WTC11 (cell line): ENCODE data around the gene LBHD1.

Experiments used
- ATF1 ChIP-seq: sonication (generic); formaldehyde crosslinking; IDR thresholded peaks from 2 replicates; pipeline ENCODE4 v1.8.1; 2023; ENCODE audit warnings: mild to moderate bottlenecking, moderate library complexity, missing genetic modification reagents
- ATF3 ChIP-seq: sonication (generic); formaldehyde crosslinking; conservative IDR thresholded peaks from 2 replicates; pipeline ENCODE4 v1.8.1; 2022; ENCODE audit warnings: mild to moderate bottlenecking, missing genetic modification reagents
- CDX4 ChIP-seq: fragments of 250-450 bp; sonication (Bioruptor Pico); IDR thresholded peaks from 2 replicates; pipeline ENCODE4 v1.9.0; 2021; ENCODE audit warnings: moderate library complexity, mild to moderate bottlenecking, inconsistent platforms, borderline replicate concordance
- CREM ChIP-seq: sonication (generic); formaldehyde crosslinking; IDR thresholded peaks from 2 replicates; pipeline ENCODE4 v1.8.1; 2022; ENCODE audit warnings: mild to moderate bottlenecking, missing genetic modification reagents, moderate library complexity
- CTCF ChIP-seq: fragments of 200-600 bp; IDR thresholded peaks from 2 replicates; pipeline ENCODE4 v1.8.0; 2022; ENCODE audit warnings: antibody characterized with exemption
- E2F1 ChIP-seq: sonication (generic); formaldehyde crosslinking; IDR thresholded peaks from 2 replicates; pipeline ENCODE4 v1.8.0; 2022; ENCODE audit warnings: mild to moderate bottlenecking, missing genetic modification reagents
- IRF1 ChIP-seq: sonication (generic); formaldehyde crosslinking; IDR thresholded peaks from 2 replicates; pipeline ENCODE4 v1.8.0; 2023; ENCODE audit warnings: missing genetic modification reagents
- MAX ChIP-seq: sonication (generic); formaldehyde crosslinking; IDR thresholded peaks from 2 replicates; pipeline ENCODE4 v1.8.0; 2022; ENCODE audit warnings: mild to moderate bottlenecking, missing genetic modification reagents
- NR1H2 ChIP-seq: sonication (generic); formaldehyde crosslinking; IDR thresholded peaks from 2 replicates; pipeline ENCODE4 v1.9.0; 2021; ENCODE audit warnings: mild to moderate bottlenecking, moderate library complexity, missing genetic modification reagents
- PREB ChIP-seq: sonication (generic); formaldehyde crosslinking; IDR thresholded peaks from 2 replicates; pipeline ENCODE4 v1.8.1; 2022; ENCODE audit warnings: mild to moderate bottlenecking, missing genetic modification reagents, moderate library complexity, borderline replicate concordance
- RELA ChIP-seq: sonication (generic); formaldehyde crosslinking; IDR thresholded peaks from 2 replicates; pipeline ENCODE4 v1.8.1; 2022; ENCODE audit warnings: missing genetic modification reagents, mild to moderate bottlenecking, borderline replicate concordance
- RORB ChIP-seq: fragments of 250-450 bp; sonication (Bioruptor Pico); IDR thresholded peaks from 2 replicates; pipeline ENCODE4 v1.9.0; 2021; ENCODE audit warnings: mild to moderate bottlenecking
- STAT6 ChIP-seq: sonication (generic); formaldehyde crosslinking; conservative IDR thresholded peaks from 2 replicates; pipeline ENCODE4 v1.8.1; 2023; ENCODE audit warnings: mild to moderate bottlenecking, low read depth, missing genetic modification reagents, moderate library complexity

GRCh38 chr11:62708392-62708791, 36.3 kb upstream of the LBHD1 start:
- TF ChIP-seq MAX (CRISPR knock-in tag) (no peak), RELA (no peak), CTCF (no peak), CDX4 (CRISPR knock-in tag) (no peak), NR1H2 (no peak), E2F1 (CRISPR knock-in tag) (no peak), ATF3 (CRISPR knock-in tag) (no peak), ATF1 (no peak), RORB (no peak), CREM (CRISPR knock-in tag) (no peak), IRF1 (CRISPR knock-in tag) (no peak), STAT6 (no peak), PREB (CRISPR knock-in tag) (no peak)
